ENCODE data around the gene TUBB4A. TPM values are rescaled to one million over a fixed set of nuclear protein-coding genes. Genes with fewer than 3 reads are reported as not detected.
A peak's percentile ranks its signal among the peaks of the same experiment; 100 is the strongest.

TUBB4A gene
- total and polyA plus RNA-seq, 9 of the 15 experiments (the other 6 are each of a cell fraction or from before 2014, with no cell fraction given), result 0.14 to 7.0 (median 0.75) TPM

- peak; percentile 54 for TF ChIP-seq CBFA2T2 (conservative IDR thresholded peaks at IDR 0.05)
- no peak for TF ChIP-seq THRAP3 (IDR thresholded peaks at IDR 0.05; ENCODE audit: borderline replicate concordance)
- no peak for TF ChIP-seq RBM17 (IDR thresholded peaks at IDR 0.05; ENCODE audit: borderline replicate concordance, low read depth, low read length)
- no peak for TF ChIP-seq CEBPZ (IDR thresholded peaks at IDR 0.05; ENCODE audit: borderline replicate concordance, low read depth, low read length)
- TF ChIP-seq ZKSCAN3 (CRISPR knock-in tag; IDR thresholded peaks at IDR 0.05), result no peak
- peak; percentile 87 for TF ChIP-seq RAD51 (IDR thresholded peaks at IDR 0.05; ENCODE audit: borderline replicate concordance, low read depth)
- TF ChIP-seq ZC3H4 (CRISPR knock-in tag; IDR thresholded peaks at IDR 0.05; ENCODE audit: borderline replicate concordance), result no peak
- TF ChIP-seq POLR2B (IDR thresholded peaks at IDR 0.05; ENCODE audit: low read depth, partially characterized antibody), result no peak
- TF ChIP-seq KLF16 (IDR thresholded peaks at IDR 0.05), result no peak
- TF ChIP-seq KLF10 (CRISPR knock-in tag; IDR thresholded peaks at IDR 0.05), result no peak
- TF ChIP-seq POLR3A (IDR thresholded peaks at IDR 0.05; ENCODE audit: borderline replicate concordance, extremely low read depth, insufficient read depth, insufficient read length), result no peak
- no peak for TF ChIP-seq ZNF431 (CRISPR knock-in tag; IDR thresholded peaks at IDR 0.05)
- TF ChIP-seq BHLHE40 (IDR thresholded peaks at IDR 0.05; ENCODE audit: low read length), result peak; percentile 59
- TF ChIP-seq ETS1 (conservative IDR thresholded peaks at IDR 0.05; ENCODE audit: control insufficient read depth, low read depth, low read length), result no peak
- no peak for TF ChIP-seq TCF3 (CRISPR knock-in tag; IDR thresholded peaks at IDR 0.05)
- TF ChIP-seq ZNF57 (CRISPR knock-in tag; IDR thresholded peaks at IDR 0.05), result no peak
- TF ChIP-seq TOE1 (IDR thresholded peaks at IDR 0.05; ENCODE audit: borderline replicate concordance), result peak; percentile 86
- TF ChIP-seq TOE1 (CRISPR knock-in tag; IDR thresholded peaks at IDR 0.05; ENCODE audit: borderline replicate concordance, low read depth), result no peak
- no peak for TF ChIP-seq MYNN (IDR thresholded peaks at IDR 0.05)
- no peak for TF ChIP-seq MYNN (CRISPR knock-in tag; IDR thresholded peaks at IDR 0.05)
- no peak for TF ChIP-seq ZHX1 (conservative IDR thresholded peaks at IDR 0.05; ENCODE audit: low read length)
Measured at GRCh38 chr19:6464070-6464873, 37.8 kb downstream of the TUBB4A start, which contains the start of gene CRB3 (continued).
